Fibroblast of lung (primary cell): ENCODE measurements around the gene THAP5. TPM values are rescaled to one million over a fixed set of nuclear protein-coding genes. Genes with fewer than 3 reads are reported as not detected.

ENCODE experiments used
- DNase-seq, 2 donors: peaks; one replicate each; pipeline versions ENCODE4 v3.0.0 to v3.0.0-alpha.2; 2010; ENCODE audit warnings: low read depth in 2 of 2
- H2AFZ ChIP-seq: 2 replicates; pipeline ENCODE4 v1.5.1; 2012; ENCODE audit warnings: low read length, control low read depth, inconsistent platforms
- H3K27ac ChIP-seq: 2 replicates; pipeline ENCODE4 v1.5.1; 2011; ENCODE audit warnings: low read length, control low read depth; ENCODE audit not compliant: insufficient read depth
- H3K27me3 ChIP-seq: 2 replicates; pipeline ENCODE4 v1.5.1; 2011; ENCODE audit warnings: mild to moderate bottlenecking, low read length; ENCODE audit not compliant: control insufficient read depth, insufficient read depth
- H3K36me3 ChIP-seq: 2 replicates; pipeline ENCODE4 v1.5.1; 2011; ENCODE audit warnings: low read length; ENCODE audit not compliant: control insufficient read depth, insufficient read depth
- H3K4me1 ChIP-seq: 2 replicates; pipeline ENCODE4 v1.5.1; 2011; ENCODE audit warnings: low read length; ENCODE audit not compliant: control insufficient read depth, insufficient read depth; ENCODE audit errors: extremely low read depth
- H3K4me2 ChIP-seq: 2 replicates; pipeline ENCODE4 v1.5.1; 2011; ENCODE audit warnings: low read length, control low read depth; ENCODE audit not compliant: insufficient read depth; ENCODE audit errors: extremely low read depth
- H3K4me3 ChIP-seq, 4 experiments: fragments of 200-600 bp in 1 of 4; sonication (generic) in 1 of 4; replicated peaks in 1 of 4; 2 replicates each; pipeline ENCODE4 v1.5.1; 2011 to 2016; ENCODE audit warnings: low read length in 4 of 4, low read depth in 3 of 4, mild to moderate bottlenecking in 3 of 4, control low read depth in 2 of 4, inconsistent platforms in 1 of 4, mixed read lengths in 1 of 4; ENCODE audit not compliant: insufficient read depth in 1 of 4; ENCODE audit errors: control extremely low read depth in 1 of 4
- H3K79me2 ChIP-seq: 2 replicates; pipeline ENCODE4 v1.5.1; 2012; ENCODE audit warnings: mild to moderate bottlenecking, low read length, inconsistent platforms; ENCODE audit not compliant: control insufficient read depth, insufficient read depth
- H3K9ac ChIP-seq: 2 replicates; pipeline ENCODE4 v1.5.1; 2011; ENCODE audit warnings: mild to moderate bottlenecking, low read length, control low read depth; ENCODE audit not compliant: insufficient read depth
- H3K9me3 ChIP-seq: 2 replicates; pipeline ENCODE4 v1.5.1; 2012; ENCODE audit warnings: low read depth, low read length; ENCODE audit not compliant: control insufficient read depth, insufficient read depth
- H4K20me1 ChIP-seq: 2 replicates; pipeline ENCODE4 v1.5.1; 2011; ENCODE audit warnings: low read length; ENCODE audit not compliant: control insufficient read depth, insufficient read depth; ENCODE audit errors: extremely low read depth
- CTCF ChIP-seq, 2 donors: IDR thresholded peaks in 1 of 2; conservative IDR thresholded peaks in 1 of 2; 1 replicate in 1 of 2; 2 replicates in 1 of 2; pipeline ENCODE4 v1.5.1; 2011 to 2012; ENCODE audit warnings: low read length in 2 of 2, control low read depth in 1 of 2, inconsistent platforms in 1 of 2, low read depth in 1 of 2, mild to moderate bottlenecking in 1 of 2
- EZH2 ChIP-seq: IDR thresholded peaks from 2 replicates; pipeline ENCODE4 v1.5.1; 2012; ENCODE audit warnings: low read length, control low read depth, mild to moderate bottlenecking; ENCODE audit errors: missing control alignments
- polyA plus RNA-seq, 2 donors: library from polyadenylated mRNA; depleted of rRNA in 1 of 2; stranded (reverse) in 1 of 2; unstranded in 1 of 2; fragments of >200 nt; gene quantifications; 2 replicates each; pipeline ENCODE4 v1.2.1, GENCODE V29; 2011 to 2012; ENCODE audit warnings: missing spikeins in 1 of 2
- total RNA-seq: library from RNA; depleted of rRNA; stranded (reverse); fragments of >200 nt; gene quantifications from 2 replicates; pipeline ENCODE4 v1.2.1, GENCODE V29; 2014

The THAP5 gene
- total and polyA plus RNA-seq, 2 donors (not counting 1 experiment from before 2014, with no cell fraction given), result 18.4 to 24.1 TPM

- H3K27me3 ChIP-seq, result no peaks in the 10 kb centered on the region
- H3K4me1 ChIP-seq, result no peaks in the 10 kb centered on the region
- no peak overlapping the region for H3K9ac ChIP-seq
- no peaks in the 10 kb centered on the region for H4K20me1 ChIP-seq
- no peak for DNase-seq
- H2AFZ ChIP-seq, result no peak overlapping the region
- TF ChIP-seq CTCF (conservative IDR thresholded peaks at IDR 0.05 in 1 of 2, IDR thresholded peaks at IDR 0.05 in 1 of 2; ENCODE audit: low read depth in 1 of 2, low read length in 2 of 2) (no peak), EZH2 (no peak)
- H3K36me3 ChIP-seq, result no peaks in the 10 kb centered on the region
- H3K4me2 ChIP-seq, result no peak overlapping the region
- no peaks in the 10 kb centered on the region for H3K9me3 ChIP-seq
- no peaks in the 10 kb centered on the region for H3K79me2 ChIP-seq
- H3K27ac ChIP-seq, result no peak overlapping the region
- H3K4me3 ChIP-seq, result no peak overlapping the region
These were observed 44.5 kb upstream of the THAP5 start for GRCh38 chr7:108613949-108614381.

GRCh38 chr7:108613147-108613948 lies 43.8 kb upstream of the THAP5 start:
- Histone ChIP-seq H3K4me3 (no peak overlapping the region), H4K20me1 (no peaks in the 10 kb centered on the region), H3K4me2 (no peak overlapping the region), H3K9me3 (no peaks in the 10 kb centered on the region), H3K27ac (no peak overlapping the region), H3K36me3 (no peaks in the 10 kb centered on the region), H3K4me1 (no peaks in the 10 kb centered on the region), H3K79me2 (no peaks in the 10 kb centered on the region), H3K27me3 (no peaks in the 10 kb centered on the region), H2AFZ (no peak overlapping the region), H3K9ac (no peak overlapping the region)
- TF ChIP-seq CTCF (conservative IDR thresholded peaks at IDR 0.05 in 1 of 2, IDR thresholded peaks at IDR 0.05 in 1 of 2; ENCODE audit: low read depth in 1 of 2, low read length in 2 of 2), result peak; percentile 35 to 53
- TF ChIP-seq EZH2, result no peak
- peak; percentile 11 to 64 for DNase-seq

GRCh38 chr7:108611268-108611667 lies 41.8 kb upstream of the THAP5 start:
- Histone ChIP-seq H3K9ac (no peak overlapping the region), H3K4me1 (no peaks in the 10 kb centered on the region)

More at GRCh38 chr7:108611268-108611667, 41.8 kb upstream of the THAP5 start:
- no peaks in the 10 kb centered on the region for H3K79me2 ChIP-seq
- no peak overlapping the region for H3K27ac ChIP-seq
- TF ChIP-seq CTCF (conservative IDR thresholded peaks at IDR 0.05 in 1 of 2, IDR thresholded peaks at IDR 0.05 in 1 of 2; ENCODE audit: low read depth in 1 of 2, low read length in 2 of 2) (no peak), EZH2 (no peak)
- H3K27me3 ChIP-seq, result peaks cover 2% of the 10 kb centered on the region
- no peak for DNase-seq
- H3K9me3 ChIP-seq, result no peaks in the 10 kb centered on the region
- H3K4me3 ChIP-seq, result no peak overlapping the region
- no peak overlapping the region for H3K4me2 ChIP-seq
- H3K36me3 ChIP-seq, result no peaks in the 10 kb centered on the region
- no peak overlapping the region for H2AFZ ChIP-seq
- no peaks in the 10 kb centered on the region for H4K20me1 ChIP-seq
